GM12878 (cell line): ENCODE data around the gene PRSS36. TPM values are rescaled to one million over a fixed set of nuclear protein-coding genes. Genes with fewer than 3 reads are reported as not detected.

Experiments used
- ATAC-seq: fragments of 200-7000 bp; cut with Tn5 transposase; 3 replicates; pipeline ENCODE4 v1.9.1; 2020; ENCODE audit warnings: mild to moderate bottlenecking, moderate library complexity
- BruUV-seq: library from RNA; stranded (reverse); fragments of 400-500 nt; replicated peaks from 2 replicates; lab custom pipeline; 2021; lab: Mats Ljungman, UMichigan
- CTCF ChIA-PET: fragments of 300-600 bp; sonication (Branson Sonifier 250); formaldehyde crosslinking; extraction: SDS; loops from one replicate; lab custom pipeline; 2021; ENCODE audit warnings: inconsistent platforms; lab: Yijun Ruan, JAX
- POLR2A ChIA-PET: fragments of 350-600 bp; formaldehyde crosslinking; extraction: SDS; loops from one replicate; lab custom pipeline; 2021; ENCODE audit warnings: inconsistent platforms; lab: Charles Lee
- RAD21 ChIA-PET: fragments of 300-600 bp; sonication (Branson Sonifier 250); formaldehyde crosslinking; loops from one replicate; lab custom pipeline; 2023; ENCODE audit warnings: antibody characterized with exemption; ENCODE audit not compliant: unreplicated experiment; lab: Charles Lee
- SMC1A ChIA-PET: fragments of 300-600 bp; sonication (Branson Sonifier 250); formaldehyde crosslinking; loops from one replicate; lab custom pipeline; 2023; ENCODE audit not compliant: unreplicated experiment, uncharacterized antibody; lab: Charles Lee
- DNase-seq: peaks from one replicate; pipeline ENCODE4 v3.0.0-alpha.2; 2011; ENCODE audit warnings: low read depth, low spot score
- FAIRE-seq: peaks from 3 replicates; lab custom pipeline; 2011; peaks lifted over from hg19 to GRCh38; lab: Jason Lieb, UNC
- H2AFZ ChIP-seq: 2 replicates; pipeline ENCODE4 v1.6.0; 2011; ENCODE audit warnings: low read depth, low read length, control low read depth; ENCODE audit not compliant: control insufficient read depth
- H3K27ac ChIP-seq: 2 replicates; pipeline ENCODE4 v1.5.1; 2011; ENCODE audit warnings: control low read depth; ENCODE audit not compliant: control insufficient read depth, insufficient read depth
- H3K27me3 ChIP-seq, 2 experiments: replicated peaks in 1 of 2; 2 replicates each; pipeline versions ENCODE4 v1.6.0 to v1.6.1; 2011; ENCODE audit warnings: low read length in 1 of 2; ENCODE audit not compliant: control insufficient read depth in 2 of 2, insufficient read depth in 2 of 2
- H3K36me3 ChIP-seq, 2 experiments: 2 replicates each; pipeline ENCODE4 v1.5.1; 2011; ENCODE audit warnings: low read length in 1 of 2; ENCODE audit not compliant: control insufficient read depth in 2 of 2, insufficient read depth in 2 of 2
- H3K4me1 ChIP-seq: 2 replicates; pipeline ENCODE4 v1.6.1; 2011; ENCODE audit warnings: mild to moderate bottlenecking, low read length, moderate library complexity, mixed read lengths; ENCODE audit not compliant: control insufficient read depth, insufficient read depth
- H3K4me2 ChIP-seq: 2 replicates; pipeline ENCODE4 v1.6.0; 2011; ENCODE audit warnings: control low read depth; ENCODE audit not compliant: control insufficient read depth, insufficient read depth
- H3K4me3 ChIP-seq: fragments of 200-600 bp; sonication (generic); 2 replicates; pipeline ENCODE4 v1.5.1; 2016
- H3K79me2 ChIP-seq: 2 replicates; pipeline ENCODE4 v1.6.0; 2011; ENCODE audit warnings: low read length; ENCODE audit not compliant: control insufficient read depth, insufficient read depth
- H3K9ac ChIP-seq: 2 replicates; pipeline ENCODE4 v1.8.0; 2011; ENCODE audit warnings: low read length, control low read depth, mixed read lengths; ENCODE audit not compliant: control insufficient read depth, insufficient read depth
- H3K9me3 ChIP-seq: replicated peaks from 3 replicates; pipeline ENCODE4 v1.5.1; 2011; ENCODE audit warnings: mild to moderate bottlenecking, low read length; ENCODE audit not compliant: control insufficient read depth, insufficient read depth
- H4K20me1 ChIP-seq: 2 replicates; pipeline ENCODE4 v1.6.0; 2011; ENCODE audit not compliant: control insufficient read depth, insufficient read depth
- ASH2L ChIP-seq: fragments of 300-600, 200-600 bp; sonication (generic); IDR thresholded peaks from 2 replicates; pipeline ENCODE4 v1.6.1; 2017; ENCODE audit warnings: low read depth, mild to moderate bottlenecking, borderline replicate concordance
- BACH1 ChIP-seq: fragments of 450-650 bp; IDR thresholded peaks from 2 replicates; pipeline ENCODE4 v1.6.1; 2017; ENCODE audit warnings: mild to moderate bottlenecking, borderline replicate concordance
- IKZF1 ChIP-seq: fragments of 450-650 bp; conservative IDR thresholded peaks from 2 replicates; pipeline ENCODE4 v1.6.1; 2017; ENCODE audit warnings: antibody characterized with exemption, mild to moderate bottlenecking
- JUND ChIP-seq: IDR thresholded peaks from 2 replicates; pipeline ENCODE4 v1.6.1; 2012; ENCODE audit warnings: low read depth, mild to moderate bottlenecking, low read length, improper control_type of control experiment, moderate library complexity
- KDM1A ChIP-seq: fragments of 200-600 bp; sonication (generic); IDR thresholded peaks from 2 replicates; pipeline ENCODE4 v1.6.1; 2016; ENCODE audit warnings: borderline replicate concordance
- LARP7 ChIP-seq: fragments of 450-650 bp; IDR thresholded peaks from 2 replicates; pipeline ENCODE4 v1.6.1; 2017; ENCODE audit warnings: mild to moderate bottlenecking
- MAX ChIP-seq: IDR thresholded peaks from 2 replicates; pipeline ENCODE4 v1.6.1; 2012; ENCODE audit warnings: low read depth, low read length, improper control_type of control experiment
- NFYB ChIP-seq: IDR thresholded peaks from 2 replicates; pipeline ENCODE4 v1.6.1; 2011; ENCODE audit warnings: low read depth, mild to moderate bottlenecking, low read length, improper control_type of control experiment, moderate library complexity; ENCODE audit not compliant: insufficient read depth
- NKRF ChIP-seq: fragments of 450-650 bp; conservative IDR thresholded peaks from 2 replicates; pipeline ENCODE4 v1.6.1; 2017; ENCODE audit warnings: mild to moderate bottlenecking, moderate library complexity
- NR2C2 ChIP-seq: IDR thresholded peaks from 2 replicates; pipeline ENCODE4 v1.6.1; 2011; ENCODE audit warnings: borderline replicate concordance, low read depth; ENCODE audit not compliant: control insufficient read depth, insufficient read length
- PAX5 ChIP-seq: IDR thresholded peaks from 2 replicates; pipeline ENCODE4 v1.6.1; 2011; ENCODE audit warnings: low read depth, low read length, borderline replicate concordance
- RBBP5 ChIP-seq: fragments of 200-600 bp; sonication (generic); conservative IDR thresholded peaks from 2 replicates; pipeline ENCODE4 v1.6.1; 2016
- RELB ChIP-seq: fragments of 450-650 bp; IDR thresholded peaks from 2 replicates; pipeline ENCODE4 v1.6.1; 2017; ENCODE audit warnings: low read depth, mild to moderate bottlenecking, moderate library complexity
- SIX5 ChIP-seq: IDR thresholded peaks from 2 replicates; pipeline ENCODE4 v1.6.1; 2011; ENCODE audit warnings: mild to moderate bottlenecking, low read depth, low read length, moderate library complexity; ENCODE audit not compliant: severe bottlenecking
- SREBF1 ChIP-seq: IDR thresholded peaks from 2 replicates; pipeline ENCODE4 v1.6.1; 2012; ENCODE audit warnings: mild to moderate bottlenecking, low read length
- SREBF2 ChIP-seq: IDR thresholded peaks from 2 replicates; pipeline ENCODE4 v1.6.1; 2012; ENCODE audit warnings: mild to moderate bottlenecking, low read length
- TAF1 ChIP-seq: IDR thresholded peaks from 2 replicates; pipeline ENCODE4 v1.6.1; 2011; ENCODE audit warnings: mild to moderate bottlenecking, low read depth, low read length, borderline replicate concordance
- ZNF24 ChIP-seq: fragments of 450-650 bp; IDR thresholded peaks from 2 replicates; pipeline ENCODE4 v1.6.1; 2017; ENCODE audit warnings: antibody characterized with exemption, mild to moderate bottlenecking
- ZNF384 ChIP-seq: IDR thresholded peaks from 2 replicates; pipeline ENCODE4 v1.6.1; 2012; ENCODE audit warnings: low read depth, mild to moderate bottlenecking, low read length, improper control_type of control experiment, borderline replicate concordance
- ZSCAN29 ChIP-seq: fragments of 450-650 bp; IDR thresholded peaks from 2 replicates; pipeline ENCODE4 v1.6.1; 2017; ENCODE audit warnings: mild to moderate bottlenecking, moderate library complexity
- WGBS: methylation state at CpG from one replicate; pipeline ENCODE4 v1.1.6; 2016; ENCODE audit warnings: low lambda C conversion rate; ENCODE audit not compliant: insufficient replicate concordance, insufficient coverage; ENCODE audit errors: missing lambda C conversion rate; 5-methylcytosine and 5-hydroxymethylcytosine counted together
- in situ Hi-C: fragments of 300-500 bp; cut with MboI; formaldehyde crosslinking; loops from 9 replicates; pipeline ENCODE4 v1.14.3; 2018; ENCODE audit warnings: mixed read lengths
- intact Hi-C: fragments of 100-400 bp; cut with micrococcal nuclease; formaldehyde crosslinking; loops from one replicate; pipeline ENCODE4 v1.14.2; 2022; ENCODE audit not compliant: unreplicated experiment
- polyA plus RNA-seq, 11 experiments: library from polyadenylated mRNA; depleted of rRNA in 4 of 11; unstranded in 6 of 11; stranded (reverse) in 5 of 11; fragments of >200 nt; fragmentation: Nextera tagmentation in 4 of 11; fragmentation: Illumina TruSeq in 1 of 11; extraction: Ambion mirVana in 4 of 11; extraction: Trizol in 1 of 11; gene quantifications; 1 replicate in 1 of 11; 2 replicates in 10 of 11; pipeline versions ENCODE4 v1.2.1 to v1.2.3, GENCODE V29; 2011 to 2016; ENCODE audit warnings: inconsistent platforms in 2 of 11, missing spikeins in 2 of 11, low read depth in 1 of 11
- total RNA-seq, 4 experiments: library from RNA; depleted of rRNA in 3 of 4; stranded (reverse); fragments of >200 nt in 3 of 4; fragmentation: Illumina TruSeq in 1 of 4; extraction: Trizol in 1 of 4; gene quantifications; 2 replicates each; pipeline versions ENCODE4 v1.2.1 to v1.2.3, GENCODE V29; 2013 to 2021

Gene PRSS36
- total and polyA plus RNA-seq, 10 of the 15 experiments (the other 5 are each of a cell fraction or from before 2014, with no cell fraction given) = 0.11 to 1.1 (median 0.17) TPM; not detected in 3

GRCh38 chr16:31094424-31095120 is 55.3 kb downstream of the PRSS36 start, which contains the start of gene VKORC1:
Gene VKORC1 (minus strand): TSS chr16:31094797. CDS start chr16:31094729, 68 bp downstream.
- in situ Hi-C loops = loop anchor here (5.0 kb wide), 1 partner anchor 107 kb away; the partner anchor contains the start of gene HSD3B7
- H4K20me1 ChIP-seq = no peaks in the 10 kb centered on the region
- TF ChIP-seq SREBF2 (no peak), NR2C2 (no peak), SREBF1 (peak; percentile 42; the same call in 1 of the 2 replicates), KDM1A (no peak), ZNF24 (no peak), MAX (peak; percentile 38), LARP7 (peak; percentile 70; the same call in 1 of the 2 replicates), NFYB (peak; percentile 66; the same call in 1 of the 2 replicates), RBBP5 (no peak), NKRF (peak; percentile 84), SIX5 (peak; percentile 86), ZNF384 (no peak), JUND (no peak), ASH2L (no peak), ZSCAN29 (no peak), IKZF1 (peak; percentile 96), BACH1 (peak; percentile 56), TAF1 (0 out of 2 replicates have a peak, but pooled peaks have one; percentile 30), RELB (peak; percentile 70; the same call in 1 of the 2 replicates), PAX5 (peak; percentile 33; the same call in 1 of the 2 replicates)

More at GRCh38 chr16:31094424-31095120, 55.3 kb downstream of the PRSS36 start, which contains the start of gene VKORC1:
- H3K27ac ChIP-seq = peak within 1 kb of the TSS; percentile 81
- H3K9me3 ChIP-seq = no peaks in the 10 kb centered on the region
- ChIA-PET RAD21 (interaction anchor here (0.7 to 1.8 kb wide), 7 partner anchors 21 to 348 kb away, joined by 3 to 8 read pairs (median 5); partner anchors contain the start of genes HSD3B7, ZNF646, ZNF668 and ZNF843), SMC1A (interaction anchor here (0.8 to 1.7 kb wide), 2 partner anchors 100 to 109 kb away, joined by 3 to 5 read pairs; no protein-coding TSS in a partner anchor), CTCF (interaction anchor here (0.7 to 4.2 kb wide), 8 partner anchors 8 to 775 kb away, joined by 3 to 27 read pairs (median 6); partner anchors contain the start of genes HSD3B7, ZNF646 and ZNF668), POLR2A (interaction anchor here (0.6 to 2.0 kb wide), 8 partner anchors 21 to 324 kb away, joined by 3 to 5 read pairs (median 4); partner anchors contain the start of genes FUS, KAT8, STX4 and ZNF646)
- H3K9ac ChIP-seq = peak within 1 kb of the TSS; percentile 83
- ATAC-seq (peak; percentile 89), DNase-seq (peak; percentile 87), FAIRE-seq (peak; percentile 73)
- no peaks in the 10 kb centered on the region for H3K27me3 ChIP-seq
- H3K4me2 ChIP-seq = peak within 1 kb of the TSS; percentile 86
- 1% methylated on average over 69 of the region's 69 CpGs for WGBS
- H3K4me1 ChIP-seq = peaks cover 8% of the 10 kb centered on the region
- TSS peak; percentile 70 for BruUV-seq
- H3K36me3 ChIP-seq = peaks cover 0 to 2% of the 10 kb centered on the region in 2 experiments; a peak in 3 of 4 replicates
- intact Hi-C loops = loop anchor here (1.0 to 10.0 kb wide), 6 partner anchors 20 to 348 kb away; partner anchors contain the start of genes HSD3B7, SETD1A, STX4 and ZNF646
- peak within 1 kb of the TSS; percentile 99 for H3K4me3 ChIP-seq
- H3K79me2 ChIP-seq = peaks cover 20% of the 10 kb centered on the region
- peak within 1 kb of the TSS; percentile 95 for H2AFZ ChIP-seq
